Measurements from ENCODE around the gene APOA1.

The APOA1 gene

GRCh38 chr11:116833816-116834534, 3.4 kb downstream of the APOA1 start:
- no peak for DNase-seq (ENCODE audit: low read depth in 2 of 2)

DNA sequence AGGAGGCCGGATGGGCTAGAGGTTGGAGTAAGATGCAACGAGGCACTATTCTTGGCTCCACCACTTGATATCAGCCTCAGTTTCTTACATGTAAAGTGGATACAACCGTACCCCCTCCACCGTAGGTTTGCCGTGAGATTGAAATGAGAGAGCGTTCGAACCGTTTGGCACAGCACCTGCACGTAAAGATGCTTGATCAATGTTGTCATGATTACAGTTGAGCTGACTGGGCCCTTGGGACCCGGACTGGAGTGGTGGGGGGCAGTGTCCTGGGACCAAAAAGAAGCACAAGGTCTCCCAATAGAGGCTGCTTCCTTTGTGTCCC, 4.0 kb downstream of the APOA1 start:
- no peak for DNase-seq (ENCODE audit: low read depth in 2 of 2)

GRCh38 chr11:116832350-116833290, 4.8 kb downstream of the APOA1 start:
- no peak for DNase-seq (ENCODE audit: low read depth in 2 of 2)

DNA sequence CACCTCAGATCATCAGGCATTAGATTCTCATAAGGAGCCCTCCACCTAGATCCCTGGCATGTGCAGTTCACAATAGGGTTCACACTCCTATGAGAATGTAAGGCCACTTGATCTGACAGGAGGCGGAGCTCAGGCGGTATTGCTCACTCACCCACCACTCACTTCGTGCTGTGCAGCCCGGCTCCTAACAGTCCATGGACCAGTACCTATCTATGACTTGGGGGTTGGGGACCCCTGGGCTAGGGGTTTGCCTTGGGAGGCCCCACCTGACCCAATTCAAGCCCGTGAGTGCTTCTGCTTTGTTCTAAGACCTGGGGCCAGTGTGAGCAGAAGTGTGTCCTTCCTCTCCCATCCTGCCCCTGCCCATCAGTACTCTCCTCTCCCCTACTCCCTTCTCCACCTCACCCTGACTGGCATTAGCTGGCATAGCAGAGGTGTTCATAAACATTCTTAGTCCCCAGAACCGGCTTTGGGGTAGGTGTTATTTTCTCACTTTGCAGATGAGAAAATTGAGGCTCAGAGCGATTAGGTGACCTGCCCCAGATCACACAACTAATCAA, 5.6 kb downstream of the APOA1 start:
- no peak for DNase-seq (ENCODE audit: low read depth in 2 of 2)

- no peak for DNase-seq (ENCODE audit: low read depth in 2 of 2)
Measured at GRCh38 chr11:116830184-116830912, 7.1 kb downstream of the APOA1 start.

DNA sequence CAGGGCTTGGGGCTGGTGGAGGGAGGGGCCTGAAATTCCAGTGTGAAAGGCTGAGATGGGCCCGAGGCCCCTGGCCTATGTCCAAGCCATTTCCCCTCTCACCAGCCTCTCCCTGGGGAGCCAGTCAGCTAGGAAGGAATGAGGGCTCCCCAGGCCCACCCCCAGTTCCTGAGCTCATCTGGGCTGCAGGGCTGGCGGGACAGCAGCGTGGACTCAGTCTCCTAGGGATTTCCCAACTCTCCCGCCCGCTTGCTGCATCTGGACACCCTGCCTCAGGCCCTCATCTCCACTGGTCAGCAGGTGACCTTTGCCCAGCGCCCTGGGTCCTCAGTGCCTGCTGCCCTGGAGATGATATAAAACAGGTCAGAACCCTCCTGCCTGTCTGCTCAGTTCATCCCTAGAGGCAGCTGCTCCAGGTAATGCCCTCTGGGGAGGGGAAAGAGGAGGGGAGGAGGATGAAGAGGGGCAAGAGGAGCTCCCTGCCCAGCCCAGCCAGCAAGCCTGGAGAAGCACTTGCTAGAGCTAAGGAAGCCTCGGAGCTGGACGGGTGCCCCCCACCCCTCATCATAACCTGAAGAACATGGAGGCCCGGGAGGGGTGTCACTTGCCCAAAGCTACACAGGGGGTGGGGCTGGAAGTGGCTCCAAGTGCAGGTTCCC, 7.8 kb downstream of the APOA1 start, which contains the start of gene APOC3:
APOC3 (plus strand) TSS at position 383 of the 659 bp plus-strand sequence. CDS start 676 bp downstream, outside the sequence.
- no peak for DNase-seq (ENCODE audit: low read depth in 2 of 2)

DNA sequence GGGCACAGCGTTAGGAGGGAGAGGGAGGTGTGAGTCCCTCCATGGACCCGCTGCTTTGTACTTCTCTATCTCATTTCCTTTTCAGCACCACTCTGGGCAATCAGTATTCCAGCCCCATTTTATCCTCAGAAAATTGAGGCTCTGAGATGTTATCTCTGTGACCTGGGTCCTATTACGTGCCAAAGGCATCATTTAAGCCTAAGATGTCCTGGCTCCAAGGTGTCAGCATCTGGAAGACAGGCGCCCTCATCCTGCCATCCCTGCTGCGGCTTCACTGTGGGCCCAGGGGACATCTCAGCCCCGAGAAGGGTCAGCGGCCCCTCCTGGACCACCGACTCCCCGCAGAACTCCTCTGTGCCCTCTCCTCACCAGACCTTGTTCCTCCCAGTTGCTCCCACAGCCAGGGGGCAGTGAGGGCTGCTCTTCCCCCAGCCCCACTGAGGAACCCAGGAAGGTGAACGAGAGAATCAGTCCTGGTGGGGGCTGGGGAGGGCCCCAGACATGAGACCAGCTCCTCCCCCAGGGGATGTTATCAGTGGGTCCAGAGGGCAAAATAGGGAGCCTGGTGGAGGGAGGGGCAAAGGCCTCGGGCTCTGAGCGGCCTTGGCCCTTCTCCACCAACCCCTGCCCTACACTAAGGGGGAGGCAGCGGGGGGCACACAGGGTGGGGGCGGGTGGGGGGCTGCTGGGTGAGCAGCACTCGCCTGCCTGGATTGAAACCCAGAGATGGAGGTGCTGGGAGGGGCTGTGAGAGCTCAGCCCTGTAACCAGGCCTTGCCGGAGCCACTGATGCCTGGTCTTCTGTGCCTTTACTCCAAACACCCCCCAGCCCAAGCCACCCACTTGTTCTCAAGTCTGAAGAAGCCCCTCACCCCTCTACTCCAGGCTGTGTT, 8.5 kb downstream of the APOA1 start:
- DNase-seq (ENCODE audit: low read depth in 2 of 2) = no peak

DNA sequence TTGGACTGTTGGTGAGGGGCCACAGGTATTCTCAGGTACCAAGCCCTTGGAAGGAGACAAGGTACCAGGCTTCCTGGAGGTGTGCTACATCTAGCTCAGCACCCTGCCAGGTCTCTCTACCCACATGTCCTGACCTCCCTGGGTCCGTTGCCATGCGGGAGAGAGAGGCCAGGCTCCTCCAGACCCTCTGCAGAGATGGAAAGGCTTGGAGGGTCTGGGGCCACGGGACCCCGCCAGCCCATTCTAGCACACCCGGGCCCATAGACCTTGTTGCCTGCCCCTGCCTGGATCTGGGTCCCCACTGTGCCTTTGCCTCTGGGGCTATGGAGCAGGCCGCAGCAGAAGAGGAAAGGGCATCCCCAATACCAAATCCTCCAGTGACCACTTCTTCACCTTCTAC, 10.0 kb downstream of the APOA1 start:
- no peak for DNase-seq (ENCODE audit: low read depth in 2 of 2)

- DNase-seq (ENCODE audit: low read depth in 2 of 2) = no peak
Measured at GRCh38 chr11:116826751-116827431, 10.5 kb downstream of the APOA1 start.

- DNase-seq (ENCODE audit: low read depth in 2 of 2) = no peak
Measured at GRCh38 chr11:116825854-116826750, 11.3 kb downstream of the APOA1 start.

- DNase-seq (ENCODE audit: low read depth in 2 of 2) = no peak
Measured at GRCh38 chr11:116825434-116825833, 12.0 kb downstream of the APOA1 start.

DNA sequence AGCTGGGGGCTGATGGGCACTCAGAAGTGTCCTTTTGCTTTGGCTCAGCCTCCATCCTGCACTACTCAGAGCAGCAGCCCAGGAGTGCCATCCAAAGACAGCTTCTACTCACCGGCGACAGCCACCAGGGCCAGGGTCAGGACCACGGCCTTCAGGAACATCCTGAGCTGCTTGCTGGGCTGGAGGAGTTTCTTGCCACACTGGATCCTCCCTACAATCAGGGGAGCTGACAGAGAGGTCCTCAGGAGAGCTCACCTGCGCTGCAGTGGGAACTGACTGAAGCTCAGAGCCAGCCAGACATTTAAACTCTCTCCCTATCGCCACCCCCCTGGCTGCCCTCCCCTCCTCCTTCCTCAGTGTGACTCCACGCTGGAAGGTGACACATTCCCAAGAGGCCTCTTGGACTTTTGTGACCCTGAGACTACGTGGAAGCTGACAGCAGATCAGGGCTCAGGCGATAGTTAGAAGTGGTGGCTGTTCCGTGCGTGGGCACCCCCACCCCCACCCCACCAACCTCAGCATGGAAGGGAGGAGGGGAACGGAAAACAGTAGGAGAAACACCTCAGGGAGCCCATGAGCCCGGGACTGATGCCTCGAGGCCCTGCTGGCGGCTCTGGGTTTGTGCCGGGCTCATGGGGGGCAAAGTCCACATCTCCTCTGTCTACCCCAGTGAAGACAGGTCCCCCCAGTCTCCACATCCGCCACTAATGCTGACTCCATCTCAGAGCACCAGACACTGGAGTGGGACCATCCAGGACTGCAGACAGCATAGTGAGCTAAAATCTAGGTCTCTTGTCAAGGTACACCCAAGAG, 14.2 kb downstream of the APOA1 start, which contains the start of gene APOA4:
APOA4 (minus strand) TSS at position 274 of the 813 bp plus-strand sequence; CDS start at position 161, 113 bp downstream.
- no peak for DNase-seq (ENCODE audit: low read depth in 2 of 2)

DNA sequence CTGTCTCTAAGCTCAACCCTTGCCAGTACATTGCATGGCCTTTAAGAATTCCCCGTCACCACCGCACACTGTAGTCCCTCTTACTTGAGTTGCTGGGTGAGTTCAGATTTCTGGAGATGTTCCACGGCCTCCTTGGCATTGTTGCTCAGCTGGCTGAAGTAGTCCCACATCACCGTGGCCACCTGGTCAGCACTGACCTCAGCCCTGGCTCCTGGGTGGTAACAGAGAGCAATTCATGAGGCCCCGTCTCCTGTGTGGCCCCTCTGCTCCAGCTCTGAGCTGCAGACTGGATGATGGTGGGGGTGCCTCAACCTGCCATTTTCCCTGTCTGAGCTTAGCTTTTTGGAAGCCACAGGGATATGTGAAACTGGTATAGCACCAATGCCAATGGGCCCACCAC, 14.8 kb downstream of the APOA1 start:
- no peak for DNase-seq (ENCODE audit: low read depth in 2 of 2)

- no peak for DNase-seq (ENCODE audit: low read depth in 2 of 2)
Measured at GRCh38 chr11:116821050-116821918, 16.1 kb downstream of the APOA1 start.

- no peak for DNase-seq (ENCODE audit: low read depth in 2 of 2)
Measured at GRCh38 chr11:116819049-116819448, 18.4 kb downstream of the APOA1 start.

- DNase-seq (ENCODE audit: low read depth in 2 of 2) = no peak
Measured at GRCh38 chr11:116814502-116814901, 22.9 kb downstream of the APOA1 start.

Measured in stimulated activated CD4-positive, alpha-beta T cell treated with anti-CD3 and anti-CD28 coated beads, Interleukin-12 subunit alpha, Interleukin-12 subunit beta, amount 100 ng/mL, for 24 hours (primary cell).